22Rv1 (cell line): ENCODE measurements around the gene IMPA2.

Experiments
- ZFX ChIP-seq: fragments of 450-650 bp; IDR thresholded peaks from 2 replicates; pipeline ENCODE4 v1.6.1; 2017; ENCODE audit warnings: antibody characterized with exemption, borderline replicate concordance
- TF ChIP-seq, protein P1 (sequence below): fragments of 450-650 bp; IDR thresholded peaks from 2 replicates; pipeline ENCODE4 v1.5.1; 2017; ENCODE audit warnings: mild to moderate bottlenecking

- TF ChIP-seq, protein P1, sequence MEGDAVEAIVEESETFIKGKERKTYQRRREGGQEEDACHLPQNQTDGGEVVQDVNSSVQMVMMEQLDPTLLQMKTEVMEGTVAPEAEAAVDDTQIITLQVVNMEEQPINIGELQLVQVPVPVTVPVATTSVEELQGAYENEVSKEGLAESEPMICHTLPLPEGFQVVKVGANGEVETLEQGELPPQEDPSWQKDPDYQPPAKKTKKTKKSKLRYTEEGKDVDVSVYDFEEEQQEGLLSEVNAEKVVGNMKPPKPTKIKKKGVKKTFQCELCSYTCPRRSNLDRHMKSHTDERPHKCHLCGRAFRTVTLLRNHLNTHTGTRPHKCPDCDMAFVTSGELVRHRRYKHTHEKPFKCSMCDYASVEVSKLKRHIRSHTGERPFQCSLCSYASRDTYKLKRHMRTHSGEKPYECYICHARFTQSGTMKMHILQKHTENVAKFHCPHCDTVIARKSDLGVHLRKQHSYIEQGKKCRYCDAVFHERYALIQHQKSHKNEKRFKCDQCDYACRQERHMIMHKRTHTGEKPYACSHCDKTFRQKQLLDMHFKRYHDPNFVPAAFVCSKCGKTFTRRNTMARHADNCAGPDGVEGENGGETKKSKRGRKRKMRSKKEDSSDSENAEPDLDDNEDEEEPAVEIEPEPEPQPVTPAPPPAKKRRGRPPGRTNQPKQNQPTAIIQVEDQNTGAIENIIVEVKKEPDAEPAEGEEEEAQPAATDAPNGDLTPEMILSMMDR: no peak
- TF ChIP-seq ZFX: no peak
These were observed 18.1 kb downstream of the IMPA2 start for GRCh38 chr18:11999429-11999828.
